CD4-positive, alpha-beta T cell treated with Interleukin-12 subunit alpha and Interleukin-12 subunit beta, for 1 hour (primary cell): ENCODE measurements around the gene SLC25A45.
A peak's percentile ranks its signal among the peaks of the same experiment; 100 is the strongest.
"Not testable (repeated sequence)": the region's sequence is repeated elsewhere in the genome, so short reads cannot be mapped to it uniquely, and the experiment has no call there.

Experiments used
- DNase-seq: peaks from one replicate; pipeline ENCODE4 v3.0.0-alpha.2; 2020

Gene SLC25A45

DNA sequence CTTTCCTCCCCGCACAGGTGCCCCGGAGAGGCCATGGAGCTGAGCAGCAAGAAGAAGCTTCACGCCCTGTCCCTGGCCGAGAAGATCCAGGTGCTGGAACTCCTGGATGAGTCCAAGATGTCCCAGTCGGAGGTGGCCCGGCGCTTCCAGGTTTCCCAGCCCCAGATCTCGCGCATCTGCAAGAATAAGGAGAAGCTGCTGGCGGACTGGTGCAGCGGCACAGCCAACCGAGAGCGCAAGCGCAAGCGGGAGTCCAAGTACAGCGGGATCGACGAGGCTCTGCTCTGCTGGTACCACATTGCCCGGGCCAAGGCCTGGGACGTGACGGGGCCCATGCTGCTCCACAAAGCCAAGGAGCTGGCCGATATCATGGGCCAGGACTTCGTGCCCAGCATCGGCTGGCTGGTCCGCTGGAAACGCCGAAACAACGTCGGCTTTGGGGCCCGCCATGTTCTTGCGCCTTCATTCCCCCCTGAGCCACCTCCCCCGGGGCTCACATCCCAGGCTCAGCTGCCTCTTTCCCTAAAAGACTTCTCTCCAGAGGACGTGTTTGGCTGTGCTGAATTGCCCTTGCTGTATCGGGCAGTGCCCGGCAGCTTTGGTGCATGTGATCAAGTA is 26.6 kb downstream of the SLC25A45 start:
- no peak for DNase-seq

DNA sequence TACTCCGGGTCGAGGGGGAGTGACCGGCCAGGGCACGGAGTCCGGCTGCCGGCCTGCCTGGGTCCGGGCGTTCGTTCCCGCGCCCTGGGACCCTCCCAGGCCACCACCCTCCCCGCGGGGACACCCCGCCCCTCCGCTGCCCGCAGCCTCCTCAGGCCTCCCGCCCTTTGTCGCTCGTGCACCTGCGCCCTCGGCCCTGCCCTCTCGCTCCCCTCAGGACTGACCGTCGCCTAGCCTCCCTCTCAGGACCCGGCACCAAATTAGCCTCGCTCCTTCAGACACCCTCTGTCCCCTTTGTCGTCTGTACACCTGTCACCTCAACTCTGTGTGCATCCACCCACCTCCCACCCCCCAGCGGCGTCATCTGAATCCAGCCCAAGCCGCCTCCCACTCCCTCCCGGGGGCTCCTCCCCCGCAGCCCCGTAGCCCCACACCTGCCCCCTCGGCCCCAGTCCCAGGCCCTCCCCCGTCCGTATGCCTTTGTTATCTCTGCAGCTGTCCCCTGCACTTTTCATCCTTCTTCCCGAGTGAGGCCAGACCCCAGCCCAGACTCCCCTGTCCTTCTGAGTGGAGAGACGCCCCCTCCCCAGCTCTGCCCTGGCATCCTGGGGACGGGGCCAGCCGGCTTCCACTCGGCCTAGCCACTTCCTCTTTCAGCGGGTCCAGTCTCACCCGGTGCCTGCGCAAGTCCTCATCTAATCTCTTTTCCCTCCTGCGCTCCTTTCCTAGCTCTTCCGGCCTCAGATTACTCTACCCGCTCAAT is 27.3 kb downstream of the SLC25A45 start:
- DNase-seq, result peak; percentile 62

DNA sequence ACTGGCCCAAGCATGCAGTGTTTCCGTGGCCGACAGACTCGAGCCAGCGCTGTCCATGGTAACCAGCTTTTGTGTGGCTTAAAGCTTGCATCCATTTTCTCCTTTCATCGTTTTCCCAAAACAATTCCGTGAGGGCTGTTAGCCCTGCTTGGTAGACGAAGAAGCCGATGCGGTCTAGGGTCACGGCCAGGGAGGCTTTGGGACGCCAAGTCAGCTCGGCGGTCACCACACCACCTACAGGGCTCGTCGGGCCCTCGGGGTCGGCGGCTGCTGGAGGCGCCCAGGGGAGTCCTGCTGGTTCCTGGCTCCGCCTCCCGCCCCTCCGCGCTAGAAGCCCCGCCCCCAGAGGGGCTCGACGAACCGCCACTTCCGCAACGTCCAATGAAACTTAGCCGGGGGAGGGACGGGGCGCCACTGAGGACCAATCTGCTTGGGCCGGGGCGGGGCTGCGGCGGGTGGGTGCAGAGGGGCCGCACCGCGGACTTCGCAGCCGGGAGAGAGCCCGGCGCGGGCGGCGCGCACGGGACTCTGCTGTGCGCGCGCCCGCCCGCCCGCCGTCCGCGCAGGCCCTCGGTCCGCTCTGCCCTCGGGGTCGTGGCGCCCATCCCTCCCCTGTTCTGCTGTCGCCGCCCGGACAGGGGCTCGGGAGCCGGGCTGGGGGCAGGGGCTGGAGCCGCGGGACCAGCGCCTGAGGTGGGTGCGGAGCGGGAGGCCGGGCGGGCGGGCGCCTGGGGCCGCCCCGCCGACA is 28.0 kb downstream of the SLC25A45 start, which contains the start of gene TIGD3:
Gene TIGD3 (plus strand): TSS at position 487 of the 748 bp plus-strand sequence. CDS start 1,058 bp downstream, outside the sequence.
- DNase-seq, result peak; percentile 98

DNA sequence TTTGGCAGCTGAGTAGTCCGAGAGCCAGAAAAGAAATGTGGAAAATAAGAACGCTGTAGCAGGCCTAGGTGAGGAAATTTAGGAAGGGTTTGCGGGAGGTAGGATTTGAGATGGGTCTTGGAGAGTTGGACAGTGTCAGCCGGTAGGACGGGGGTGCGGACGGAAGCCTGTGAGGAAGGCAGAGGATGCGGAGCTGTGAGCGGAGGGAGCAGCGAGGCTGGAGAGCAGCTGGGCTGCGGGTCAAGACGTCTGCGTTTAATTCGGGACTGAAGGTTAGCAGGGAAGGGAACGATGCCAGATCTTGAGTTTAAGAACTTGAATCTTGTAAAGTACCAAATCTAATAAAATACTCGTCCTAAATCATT is 28.6 kb downstream of the SLC25A45 start:
- DNase-seq, result no peak

DNA sequence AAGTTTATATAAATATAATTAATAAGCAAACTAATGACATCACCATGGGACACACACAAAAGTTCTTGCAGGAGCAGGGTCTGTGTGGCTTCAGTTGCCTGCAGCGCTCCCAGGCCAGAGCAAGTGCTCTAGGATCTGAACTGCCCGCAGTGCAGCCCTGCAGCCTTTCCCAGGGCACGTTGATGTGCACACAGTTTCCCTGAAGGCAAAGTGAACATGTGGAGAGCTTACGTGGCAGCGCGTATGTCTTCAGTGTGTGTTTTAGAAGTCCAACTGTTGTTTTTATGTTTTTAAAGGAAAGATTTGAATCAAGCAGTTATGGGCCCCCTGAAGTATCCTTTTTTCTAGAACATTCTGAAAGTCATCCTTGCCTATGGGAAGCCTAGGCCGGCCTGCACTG is 29.1 kb downstream of the SLC25A45 start:
- DNase-seq, result no peak

DNA sequence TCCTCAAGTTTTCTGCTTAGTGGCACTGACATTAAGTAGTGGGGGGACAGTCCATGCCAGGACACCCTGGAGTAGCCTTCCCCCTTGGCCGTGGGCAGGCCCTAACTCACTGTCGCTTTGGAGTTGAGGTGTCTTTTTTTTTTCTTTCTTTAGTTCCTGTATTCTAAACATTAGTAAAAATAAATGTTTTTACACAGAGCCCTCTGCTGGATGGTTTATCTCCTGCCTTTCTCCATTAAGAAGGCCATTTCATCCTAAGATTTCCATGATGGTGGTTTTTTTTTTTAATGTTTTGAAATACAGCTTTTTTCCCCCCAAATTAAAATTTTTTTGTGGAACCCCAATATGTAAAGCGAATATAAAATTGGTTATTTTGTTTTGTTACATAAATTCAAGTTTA is 29.7 kb downstream of the SLC25A45 start:
- DNase-seq, result no peak

DNA sequence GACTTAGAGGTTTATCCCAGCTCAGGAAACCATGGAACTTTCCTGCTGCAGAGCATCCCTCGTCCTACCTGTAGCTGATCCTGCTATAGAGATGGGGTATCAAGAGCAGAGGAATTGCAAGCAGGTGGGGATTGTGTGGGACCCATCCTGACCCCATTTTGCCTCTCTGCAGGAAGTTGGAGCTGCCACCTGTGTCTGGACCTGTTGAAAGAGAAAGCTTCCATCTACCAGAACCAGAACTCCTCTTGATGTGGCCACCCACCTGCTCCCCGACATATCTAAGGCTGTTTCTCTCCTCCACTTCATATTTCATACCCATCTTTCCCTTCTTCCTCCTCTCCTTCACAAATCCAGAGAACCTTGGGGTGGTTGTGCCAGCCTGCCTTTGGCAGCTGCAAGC is 30.9 kb downstream of the SLC25A45 start:
- DNase-seq, result no peak

DNA sequence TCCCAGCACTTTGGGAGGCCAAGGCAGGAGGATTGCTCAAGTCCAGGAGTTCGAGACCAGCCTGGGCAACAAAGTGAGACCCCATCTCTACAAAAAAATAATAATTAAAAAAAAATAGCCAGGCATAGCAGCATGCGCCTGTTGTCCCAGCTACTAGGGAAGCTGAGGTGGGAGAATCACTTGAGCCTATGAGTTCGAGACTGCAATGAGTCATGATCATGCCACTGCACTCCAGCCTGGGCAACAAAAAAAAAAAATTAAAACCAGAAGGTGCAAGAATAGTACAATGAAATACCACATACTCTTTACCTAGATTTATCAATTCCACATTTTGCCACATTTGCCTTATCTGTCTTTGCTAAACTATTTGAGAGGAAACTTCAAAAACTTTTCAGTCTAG is 40.6 kb downstream of the SLC25A45 start:
- no peak for DNase-seq

DNA sequence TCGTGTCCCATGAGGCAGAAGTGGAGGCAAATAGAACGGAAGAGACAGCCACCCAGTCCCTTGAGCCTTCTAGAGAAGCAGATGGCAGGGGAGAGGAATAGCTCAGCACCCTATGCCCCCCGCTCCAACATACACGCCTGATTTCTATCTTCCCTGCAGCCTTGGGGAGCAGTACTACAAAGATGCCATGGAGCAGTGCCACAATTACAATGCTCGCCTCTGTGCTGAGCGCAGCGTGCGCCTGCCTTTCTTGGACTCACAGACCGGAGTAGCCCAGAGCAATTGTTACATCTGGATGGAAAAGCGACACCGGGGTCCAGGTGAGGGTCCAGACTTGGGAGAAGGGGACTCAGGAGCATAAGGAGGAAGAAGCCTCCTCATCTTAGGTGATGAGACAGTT is 42.2 kb downstream of the SLC25A45 start:
- DNase-seq, result no peak

DNA sequence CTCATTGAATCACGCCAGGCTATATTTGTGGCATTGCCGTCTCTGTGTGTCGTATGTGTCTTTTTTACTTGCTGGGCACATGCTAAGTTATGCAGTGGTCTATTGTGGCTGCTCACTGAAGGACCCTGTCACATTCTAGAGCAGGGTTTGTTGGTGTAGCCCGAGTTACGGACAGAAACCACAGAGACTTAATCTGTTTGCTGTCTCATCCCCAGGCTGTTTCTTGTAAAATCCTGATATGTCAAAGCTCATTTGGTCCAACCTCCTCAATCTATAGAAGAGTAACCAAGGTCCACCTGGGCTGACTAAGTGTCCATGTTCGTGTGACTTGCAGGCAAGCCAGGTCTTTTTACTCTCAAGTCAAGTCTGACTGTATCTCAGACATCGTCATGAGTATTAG is 43.8 kb downstream of the SLC25A45 start:
- no peak for DNase-seq

DNA sequence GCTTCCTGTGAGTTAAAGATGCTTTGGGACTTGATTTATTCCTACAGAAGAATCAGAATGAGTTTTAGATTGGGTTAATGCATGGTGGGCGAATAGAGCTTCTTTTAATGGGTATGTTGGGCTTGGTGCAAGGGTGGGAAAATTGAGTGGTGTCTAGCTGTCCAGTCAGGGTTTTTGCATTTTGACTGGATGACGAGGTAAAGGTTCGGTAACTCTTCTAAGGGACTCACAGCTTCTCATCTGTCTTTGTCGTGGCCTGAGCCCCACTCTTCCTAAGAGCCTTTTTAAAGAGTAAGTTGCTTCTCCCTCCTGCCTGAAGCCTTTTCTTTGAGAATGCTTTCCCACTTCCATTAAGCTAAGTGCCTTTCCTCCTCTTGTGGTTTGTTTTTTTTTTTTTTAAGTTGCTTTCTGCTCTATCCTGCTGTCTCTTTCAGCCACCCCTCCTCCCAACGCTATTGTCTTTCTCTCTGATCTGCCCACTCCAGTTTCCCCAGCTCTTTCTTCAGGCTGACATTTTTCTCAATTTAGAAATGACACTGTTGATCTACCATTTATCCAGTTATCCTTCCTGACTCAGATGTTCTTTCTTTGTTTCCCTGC is 47.6 kb downstream of the SLC25A45 start:
- no peak for DNase-seq

DNA sequence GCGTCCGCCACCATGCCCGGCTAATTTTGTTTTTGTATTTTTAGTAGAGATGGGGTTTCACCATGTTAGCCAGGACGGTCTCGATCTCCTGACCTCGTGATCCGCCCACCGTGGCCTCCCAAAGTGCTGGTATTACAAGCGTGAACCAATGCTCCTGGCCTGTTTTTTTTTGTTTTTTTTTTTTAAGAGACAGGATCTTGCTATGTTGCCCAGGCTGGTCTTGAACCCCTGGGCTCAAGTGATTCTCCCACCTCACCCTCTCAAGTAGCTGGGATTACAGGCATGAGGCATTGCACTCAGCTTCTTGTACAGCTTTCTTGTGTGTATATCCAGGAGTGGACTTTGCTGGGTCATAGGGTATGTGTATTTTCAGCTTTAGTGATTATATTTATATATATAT is 49.9 kb downstream of the SLC25A45 start:
- DNase-seq, result not testable (repeated sequence)

DNA sequence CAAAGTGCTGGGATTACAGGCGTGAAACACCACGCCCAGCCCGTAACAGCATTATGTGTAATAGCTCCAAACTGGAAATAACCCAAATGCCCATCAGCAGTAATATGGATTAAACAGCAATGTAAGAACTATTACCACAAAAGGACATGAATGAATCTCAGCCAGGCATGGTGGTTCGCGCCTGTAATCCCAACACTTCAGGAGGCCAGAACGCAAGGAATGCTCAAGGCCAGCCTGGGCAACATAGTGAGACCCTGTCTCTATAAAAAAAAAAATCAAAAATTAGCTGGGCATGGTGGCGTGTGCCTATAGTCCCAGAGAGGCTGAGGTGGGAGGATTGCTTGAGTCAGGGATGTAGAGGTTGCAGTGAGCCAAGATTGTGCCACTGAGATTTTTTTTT is 51.9 kb downstream of the SLC25A45 start:
- DNase-seq, result no peak

DNA sequence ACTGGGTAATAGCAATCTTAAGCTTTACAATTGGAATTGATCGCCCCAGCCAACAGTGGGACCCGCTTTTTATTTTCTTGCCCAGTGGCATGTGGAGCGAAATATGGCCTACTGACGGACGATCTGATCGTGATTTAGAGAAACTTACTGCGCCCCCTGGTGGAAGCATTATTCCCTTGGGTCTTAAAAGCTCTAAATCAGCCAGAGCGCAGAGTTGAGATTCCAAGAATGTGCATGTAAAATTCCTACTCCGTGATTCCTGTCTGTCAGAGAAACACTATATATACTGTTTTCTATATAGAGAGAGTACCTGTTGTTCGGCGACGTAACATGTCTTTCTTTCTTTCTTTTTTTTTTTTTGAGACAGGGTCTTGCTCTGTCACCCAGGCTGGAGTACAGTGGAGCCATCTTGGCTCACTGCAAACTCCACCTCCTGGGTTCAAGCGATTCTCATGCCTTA is 52.5 kb downstream of the SLC25A45 start:
- peak; percentile 85 for DNase-seq

DNA sequence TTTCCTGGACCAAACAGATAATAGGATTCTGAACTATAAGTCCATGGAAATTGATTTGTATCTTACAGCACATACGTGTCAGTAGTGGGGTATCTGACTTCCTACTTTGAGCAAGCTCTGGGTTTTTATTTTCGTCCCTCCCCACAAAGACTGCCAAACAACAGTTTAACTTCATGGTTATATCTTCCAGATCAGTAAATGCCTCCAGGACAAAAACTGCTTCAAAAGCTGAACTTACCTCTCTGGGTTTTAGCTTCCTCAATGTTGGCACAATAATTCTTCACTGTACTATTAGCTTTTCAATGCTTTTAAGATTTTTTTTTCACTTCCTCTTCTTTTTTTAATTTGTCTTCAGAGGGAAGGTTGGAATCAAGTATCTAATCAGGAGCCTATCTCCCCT is 53.0 kb downstream of the SLC25A45 start:
- no peak for DNase-seq

DNA sequence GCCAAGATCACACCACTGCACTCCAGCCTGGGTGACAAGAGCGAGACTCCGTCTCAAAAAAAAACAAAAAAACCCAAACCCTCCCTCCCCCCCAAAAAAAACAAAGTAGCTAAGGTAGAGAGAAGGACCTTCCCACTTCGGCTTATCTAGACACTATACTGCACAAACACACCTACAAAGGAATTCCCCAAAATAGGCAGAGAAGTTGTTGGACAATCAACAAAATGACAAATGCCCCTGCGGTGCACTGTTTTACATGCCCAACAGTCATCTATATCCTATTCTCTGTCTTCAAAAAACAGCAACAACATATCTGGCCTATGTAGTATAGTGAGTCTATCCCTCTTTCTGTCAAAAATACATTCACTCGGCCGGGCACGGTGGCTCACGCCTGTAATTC is 55.4 kb downstream of the SLC25A45 start:
- DNase-seq, result no peak

DNA sequence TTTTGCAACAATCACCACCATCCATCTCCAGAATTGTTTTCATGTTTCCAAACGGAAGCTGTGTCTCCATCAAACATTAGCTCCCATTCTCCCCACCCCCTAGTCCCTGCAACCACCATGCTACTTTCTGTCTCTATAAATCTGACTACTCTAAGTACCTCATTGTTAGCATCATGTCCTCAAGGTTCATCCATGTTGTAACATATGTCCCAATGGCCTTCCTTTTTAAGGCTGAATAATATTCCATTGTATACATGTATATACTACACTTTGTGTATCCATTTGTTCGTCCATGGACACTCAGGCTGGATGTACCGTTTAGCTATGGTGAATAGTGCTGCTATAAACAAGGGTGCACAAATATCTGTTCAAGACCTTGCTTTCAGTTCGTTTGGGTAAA is 57.0 kb downstream of the SLC25A45 start:
- no peak for DNase-seq
